Measurements from ENCODE around the gene MAGI2.

- TF ChIP-seq POLR2A (IDR thresholded peaks at IDR 0.05) (no peak), CTCF (IDR thresholded peaks at IDR 0.05) (no peak), POLR2AphosphoS5 (IDR thresholded peaks at IDR 0.05) (no peak), EP300 (IDR thresholded peaks at IDR 0.05) (no peak)
Measured at GRCh38 chr7:79412438-79412837, 41.0 kb downstream of the MAGI2 start.
